ENCODE results near the gene GRAP. TPM values are rescaled to one million over a fixed set of nuclear protein-coding genes. Genes with fewer than 3 reads are reported as not detected.

GRAP gene
- total RNA-seq, 4 donors from 2014 or later = 3.0 to 85.0 (median 3.2) TPM

GRCh38 chr17:19011581-19011980 is 35.2 kb downstream of the GRAP start:
- Histone ChIP-seq H3K9me3 (no peaks in the 10 kb centered on the region), H3K4me1 (peaks cover 0 to 19% (median 0%) of the 10 kb centered on the region in 4 donors), H3K36me3 (no peaks in the 10 kb centered on the region), H3K27me3 (no peaks in the 10 kb centered on the region), H3K27ac (peak overlapping the region in 2 of 4 donors; percentile 12 to 35), H3K4me3 (no peak overlapping the region)
- DNase-seq = no peak
- no peak for TF ChIP-seq CTCF (IDR thresholded peaks at IDR 0.05)
- no peak for TF ChIP-seq POLR2A (IDR thresholded peaks at IDR 0.05)

GRCh38 chr17:19010729-19011505 is 35.8 kb downstream of the GRAP start:
- no peaks in the 10 kb centered on the region for H3K36me3 ChIP-seq
- DNase-seq = peak in 1 of 3 donors; percentile 72
- no peak overlapping the region for H3K4me3 ChIP-seq
- TF ChIP-seq CTCF (IDR thresholded peaks at IDR 0.05) (no peak), POLR2A (IDR thresholded peaks at IDR 0.05) (no peak)
- no peaks in the 10 kb centered on the region for H3K9me3 ChIP-seq
- peaks cover 0 to 19% (median 0%) of the 10 kb centered on the region in 4 donors for H3K4me1 ChIP-seq
- no peaks in the 10 kb centered on the region for H3K27me3 ChIP-seq
- peak overlapping the region in 2 of 4 donors; percentile 12 to 35 for H3K27ac ChIP-seq

GRCh38 chr17:19009970-19010369 is 36.8 kb downstream of the GRAP start:
- Histone ChIP-seq H3K36me3 (no peaks in the 10 kb centered on the region), H3K4me1 (peaks cover 0 to 21% (median 1%) of the 10 kb centered on the region in 4 donors), H3K4me3 (no peak overlapping the region), H3K27me3 (no peaks in the 10 kb centered on the region), H3K9me3 (no peaks in the 10 kb centered on the region), H3K27ac (no peak overlapping the region)
- no peak for DNase-seq
- TF ChIP-seq POLR2A (IDR thresholded peaks at IDR 0.05) = no peak
- TF ChIP-seq CTCF (IDR thresholded peaks at IDR 0.05) = no peak

GRCh38 chr17:19006698-19007097 is 40.1 kb downstream of the GRAP start:
- no peak for TF ChIP-seq CTCF (IDR thresholded peaks at IDR 0.05)
- no peak for TF ChIP-seq POLR2A (IDR thresholded peaks at IDR 0.05)
- no peak for DNase-seq
- Histone ChIP-seq H3K27me3 (no peaks in the 10 kb centered on the region), H3K4me3 (no peak overlapping the region), H3K4me1 (peaks cover 0 to 33% (median 7%) of the 10 kb centered on the region in 4 donors), H3K9me3 (no peaks in the 10 kb centered on the region), H3K36me3 (no peaks in the 10 kb centered on the region), H3K27ac (no peak overlapping the region)

- DNase-seq = no peak
Measured at GRCh38 chr17:19005789-19006430, 40.8 kb downstream of the GRAP start.

More at GRCh38 chr17:19005789-19006430, 40.8 kb downstream of the GRAP start:
- TF ChIP-seq CTCF (IDR thresholded peaks at IDR 0.05) (no peak), POLR2A (IDR thresholded peaks at IDR 0.05) (no peak)
- Histone ChIP-seq H3K27me3 (no peaks in the 10 kb centered on the region), H3K9me3 (no peaks in the 10 kb centered on the region), H3K4me1 (peaks cover 0 to 33% (median 7%) of the 10 kb centered on the region in 4 donors), H3K4me3 (no peak overlapping the region), H3K27ac (no peak overlapping the region), H3K36me3 (no peaks in the 10 kb centered on the region)
